Posterior vena cava (tissue), 2 donors: Measurements from ENCODE around the gene RHBDF2. TPM values are rescaled to one million over a fixed set of nuclear protein-coding genes. Genes with fewer than 3 reads are reported as not detected.

Experiments
- DNase-seq: peaks from one replicate; pipeline ENCODE4 v3.0.0-alpha.2; 2020; ENCODE audit warnings: low spot score
- intact Hi-C, 2 donors: fragments of 100-400 bp; cut with DNase I; formaldehyde crosslinking; loops; one replicate each; pipeline versions ENCODE4 v1.14.1 to v1.14.2; 2022 to 2023
- total RNA-seq, 2 donors: library from RNA; stranded (reverse); fragmentation: NEBNext Ultra II Directional; extraction: Animal tissue kit (Norgen Biotek cat#: 25700); gene quantifications; one replicate each; pipeline ENCODE4 v1.2.1, GENCODE V29; 2021
- donor health status: DM: yes; HTN: yes; CAD: no.
- donor health status: DM: yes; HTN: yes; CAD: no.

RHBDF2 gene
- total RNA-seq, 2 donors from 2014 or later = 26.7 to 31.4 TPM

DNA sequence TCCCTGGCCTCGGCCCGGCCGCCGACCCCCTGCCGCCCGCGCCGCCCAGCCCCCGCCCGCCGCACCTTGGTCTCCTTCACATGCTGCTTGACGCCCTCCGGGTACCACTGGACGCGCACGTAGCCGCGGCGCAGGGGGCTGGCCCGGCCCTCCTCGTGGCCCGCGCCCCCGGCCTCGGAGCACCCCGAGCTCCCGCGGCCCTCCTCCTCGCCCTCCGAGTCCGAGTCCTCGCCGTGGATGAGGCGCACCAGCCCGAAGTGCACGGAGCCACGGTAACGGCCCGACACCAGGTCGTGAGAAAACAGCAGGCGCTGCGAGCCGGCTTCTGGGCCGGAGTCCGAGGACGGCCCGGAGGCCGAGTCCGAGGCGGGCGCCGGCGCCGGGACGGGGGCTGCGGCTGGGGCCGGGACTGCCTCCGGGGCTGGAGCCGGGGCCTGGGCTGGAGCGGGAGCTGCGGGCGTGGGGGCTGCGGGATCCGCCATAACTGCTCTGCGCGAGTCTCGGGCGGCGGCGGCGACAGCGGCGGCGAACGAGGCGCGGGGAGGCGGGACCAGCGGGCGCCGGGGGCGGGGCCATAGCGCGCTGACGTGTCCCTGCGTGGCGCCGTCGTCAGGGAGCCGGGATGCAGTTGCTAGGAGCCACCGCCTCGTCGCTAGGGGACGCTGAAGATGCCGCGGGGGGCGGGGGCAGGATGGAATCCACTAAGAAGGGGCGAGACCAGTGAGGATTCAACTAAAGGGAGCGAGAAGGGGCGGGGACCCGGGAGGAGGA is 48.4 kb downstream of the RHBDF2 start, which contains the start of gene UBE2O:
Gene UBE2O (minus strand): TSS at position 493 of the 771 bp plus-strand sequence. CDS start 11 bp downstream, at position 482.
- intact Hi-C loops = no loop called here
- DNase-seq = peak; percentile 97

GRCh38 chr17:76452127-76452659 is 49.0 kb downstream of the RHBDF2 start:
- peak; percentile 82 for DNase-seq
- intact Hi-C loops = no loop called here

GRCh38 chr17:76451506-76451905 is 49.7 kb downstream of the RHBDF2 start:
- DNase-seq = peak; percentile 9
- intact Hi-C loops = no loop called here

DNA sequence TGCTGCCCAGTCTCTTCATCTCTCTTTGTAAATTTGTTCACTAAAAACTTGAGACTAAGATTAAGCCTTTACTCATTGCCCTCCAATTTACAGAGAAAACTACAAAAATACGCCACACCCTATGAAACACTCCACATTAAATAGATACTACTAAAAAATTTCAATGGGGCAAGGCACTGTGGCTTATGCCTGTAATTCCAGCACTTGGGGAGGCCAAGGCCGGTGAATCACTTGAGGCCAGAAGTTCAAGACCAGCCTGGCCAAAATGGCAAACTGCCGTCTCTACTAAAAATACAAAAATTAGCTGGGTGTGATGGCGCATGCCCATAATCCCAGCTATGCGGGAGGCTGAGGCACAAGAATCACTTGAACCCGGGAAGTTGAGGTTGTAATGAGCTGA is 52.1 kb downstream of the RHBDF2 start:
- intact Hi-C loops = no loop called here
- DNase-seq = peak; percentile 66

DNA sequence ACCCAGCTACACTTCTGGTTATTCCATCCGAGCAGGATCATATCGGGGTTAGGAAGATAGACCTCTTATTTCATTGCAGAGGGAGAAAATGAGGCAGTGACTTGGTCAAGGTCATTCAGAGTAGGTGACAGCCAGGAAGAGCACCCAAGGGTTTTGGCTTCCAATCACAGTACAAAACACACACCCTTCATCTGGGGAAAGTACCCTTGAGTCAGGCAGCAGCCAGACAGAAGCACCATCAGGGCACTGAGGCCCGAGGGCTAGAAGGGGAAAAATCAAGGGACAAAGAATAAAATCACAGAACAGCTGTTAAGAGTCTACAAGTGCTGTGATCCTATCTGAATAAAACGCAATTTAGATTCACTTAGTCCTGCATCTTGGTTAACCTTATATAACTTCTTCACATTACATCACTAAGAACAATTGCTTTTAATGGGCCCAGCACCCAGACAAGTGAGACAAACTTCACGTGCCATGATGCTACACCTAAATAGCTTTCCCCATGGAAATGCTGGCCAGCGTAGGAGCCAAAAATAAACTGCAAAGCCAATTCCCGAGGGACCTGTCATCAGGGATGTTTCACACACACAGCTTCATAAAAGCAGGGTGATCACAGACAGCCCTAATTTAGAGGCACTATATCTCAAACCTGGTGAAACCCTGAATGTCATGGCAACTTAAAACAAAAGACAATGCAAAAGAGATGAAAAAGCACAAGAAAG is 53.1 kb downstream of the RHBDF2 start:
- intact Hi-C loops = no loop called here
- peak; percentile 20 for DNase-seq

GRCh38 chr17:76446449-76447231 is 54.6 kb downstream of the RHBDF2 start:
- intact Hi-C loops = no loop called here
- peak; percentile 26 for DNase-seq

DNA sequence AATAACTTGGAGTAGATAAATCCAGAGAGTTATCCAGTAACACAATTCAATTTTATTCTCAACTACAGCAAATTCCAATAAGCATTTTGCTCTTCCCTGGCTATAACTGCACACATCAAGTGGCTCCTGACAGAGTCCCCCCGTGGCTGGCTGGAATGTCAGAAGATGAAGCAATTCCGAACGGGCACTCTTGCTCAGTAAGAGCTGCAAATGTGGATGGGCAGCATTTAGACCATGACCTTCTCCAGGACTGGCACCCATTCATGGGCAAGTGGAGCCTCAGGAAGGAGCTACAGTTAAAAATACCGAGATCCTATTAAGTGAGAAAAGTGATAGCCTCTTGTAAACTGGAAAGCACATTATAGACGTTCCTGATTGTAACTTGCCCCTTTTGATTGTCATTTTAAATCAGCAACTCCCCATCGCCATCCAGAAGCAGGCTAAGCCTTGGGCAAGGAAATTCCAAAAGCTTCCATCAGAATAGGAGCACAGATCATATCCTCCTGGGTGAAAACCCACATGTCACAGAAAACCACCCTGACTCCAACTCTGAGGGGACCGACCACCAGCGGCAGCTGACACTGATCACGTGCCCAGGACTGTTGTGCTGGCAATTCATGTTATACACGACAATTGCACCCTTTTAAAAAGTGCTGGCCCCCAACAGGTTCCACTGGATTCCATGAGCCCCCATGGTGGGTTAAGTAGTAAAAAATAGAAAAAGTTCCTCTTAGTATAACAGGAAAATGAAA is 55.4 kb downstream of the RHBDF2 start:
- intact Hi-C loops = no loop called here
- DNase-seq = peak; percentile 28

DNA sequence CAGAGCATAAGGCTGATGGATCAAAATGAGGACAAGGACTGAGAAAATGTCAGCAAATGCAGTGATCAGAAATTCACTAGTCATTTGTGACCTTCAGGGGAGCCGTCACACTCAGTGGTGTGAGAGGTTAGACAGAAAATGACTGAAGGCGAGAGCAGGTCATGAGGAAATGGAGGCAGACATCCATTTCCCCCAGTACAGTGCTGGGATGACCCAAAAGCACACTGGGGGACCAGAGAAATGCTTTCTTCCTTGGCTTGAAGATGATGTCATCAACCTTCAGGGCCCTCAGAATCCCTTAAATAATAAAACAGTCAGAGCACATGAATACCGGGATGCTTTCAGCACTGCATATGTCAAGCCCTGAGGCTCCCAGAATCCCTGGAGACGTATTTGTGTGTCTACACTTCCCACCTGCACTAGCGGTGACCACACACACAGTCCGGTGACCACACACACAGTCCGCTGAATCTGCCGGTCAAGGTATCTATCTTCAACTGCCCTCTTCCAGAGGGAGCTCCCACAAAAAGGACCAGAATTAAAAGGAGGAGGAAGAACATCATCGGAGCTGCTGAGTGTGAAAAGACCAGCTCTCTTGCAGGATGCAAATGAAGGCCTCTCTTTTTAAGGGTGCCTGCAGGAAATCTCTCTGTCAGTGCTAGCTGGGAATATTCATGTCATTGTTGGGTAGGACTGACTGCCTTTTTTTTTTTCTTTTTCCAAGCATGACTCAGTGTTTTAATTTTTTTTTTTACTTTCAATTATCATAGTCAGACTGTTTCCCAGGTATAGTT is 56.5 kb downstream of the RHBDF2 start:
- intact Hi-C loops = no loop called here
- peak; percentile 34 for DNase-seq

- peak; percentile 62 for DNase-seq
- intact Hi-C loops = no loop called here
Measured at GRCh38 chr17:76442341-76443338, 58.6 kb downstream of the RHBDF2 start.

DNA sequence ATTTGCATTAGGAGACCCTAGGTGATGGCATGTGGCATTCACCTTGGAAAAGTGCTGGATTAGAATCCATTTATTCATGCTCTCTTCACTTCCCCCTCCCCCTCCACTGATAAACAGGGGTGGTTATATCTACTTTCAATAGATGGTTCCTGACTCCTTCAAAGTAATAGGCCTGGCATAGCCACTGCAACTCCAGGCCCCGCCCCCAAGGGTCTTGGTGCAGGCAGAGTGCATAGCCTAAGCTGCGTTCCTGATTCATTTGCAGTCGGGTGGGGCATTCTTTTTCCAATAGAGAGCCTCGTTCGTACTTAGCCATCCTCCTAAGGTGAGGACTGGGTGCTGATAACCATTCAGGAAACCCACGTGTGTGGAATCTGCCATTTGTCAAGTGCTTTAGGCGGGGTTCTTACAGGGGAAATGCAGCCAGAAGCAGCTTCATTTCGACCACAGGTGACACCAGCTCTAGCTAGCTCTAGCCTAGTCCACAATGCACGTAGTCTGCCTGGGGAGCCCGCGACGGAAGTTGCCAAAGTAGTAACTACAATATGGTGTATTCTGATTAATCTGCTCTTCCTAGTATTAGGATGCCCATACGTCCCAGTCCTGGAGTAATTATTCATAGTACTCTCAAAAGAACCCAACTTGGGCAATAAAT is 59.4 kb downstream of the RHBDF2 start:
- peak; percentile 40 for DNase-seq
- intact Hi-C loops = no loop called here

GRCh38 chr17:76440751-76441362 is 60.4 kb downstream of the RHBDF2 start:
- peak; percentile 22 for DNase-seq
- intact Hi-C loops = no loop called here

DNA sequence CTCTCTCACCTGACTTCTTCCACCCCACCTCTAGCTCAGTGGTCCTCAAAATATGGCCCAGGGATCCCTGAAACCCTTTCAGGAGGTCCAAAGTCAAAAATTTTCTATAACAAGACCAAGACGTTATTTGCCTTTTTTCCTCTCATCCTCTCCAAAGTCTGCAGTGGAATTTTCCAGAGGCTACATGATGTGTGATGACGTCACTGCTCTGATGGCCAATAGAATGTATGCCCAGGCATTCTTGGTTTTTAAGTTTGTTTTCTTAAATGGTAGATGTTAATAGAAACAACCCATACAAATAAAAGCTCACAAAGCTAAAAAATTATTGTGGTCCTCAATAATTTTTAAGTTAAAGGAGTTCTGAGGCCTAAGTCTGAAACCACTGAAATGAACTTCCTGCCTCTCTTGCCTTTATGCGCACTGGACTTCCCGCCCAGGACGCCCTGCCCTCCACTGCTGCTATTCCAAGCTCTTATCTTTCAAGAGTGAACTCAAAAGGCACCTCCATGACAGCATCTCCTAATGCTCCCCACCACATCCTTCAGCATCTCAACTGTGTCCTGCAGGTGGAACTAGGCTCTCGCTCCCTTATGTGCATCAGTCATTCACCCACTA is 61.8 kb downstream of the RHBDF2 start:
- intact Hi-C loops = no loop called here
- peak; percentile 25 for DNase-seq

GRCh38 chr17:76438906-76439305 is 62.3 kb downstream of the RHBDF2 start:
- intact Hi-C loops = no loop called here
- peak; percentile 38 for DNase-seq

GRCh38 chr17:76437467-76438402 is 63.5 kb downstream of the RHBDF2 start:
- intact Hi-C loops = no loop called here

DNA sequence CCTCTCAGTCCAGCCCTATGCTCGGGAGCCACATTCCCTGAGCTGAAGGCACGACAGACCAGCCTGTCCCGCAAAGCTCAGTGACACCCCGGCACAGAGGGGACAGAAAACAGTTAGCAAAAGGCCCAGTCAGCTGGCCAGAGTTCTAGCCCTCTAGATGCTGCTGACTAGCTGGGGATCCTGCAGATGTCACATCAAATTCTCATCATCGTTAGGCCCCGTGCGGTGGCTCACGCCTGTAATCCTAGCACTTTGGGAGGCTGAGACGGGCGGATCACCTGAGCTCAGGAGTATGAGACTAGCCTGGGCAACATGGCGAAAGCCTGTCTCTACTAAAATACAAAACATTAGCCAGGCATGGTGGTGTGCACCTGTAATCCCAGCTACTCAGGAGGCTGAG is 65.5 kb downstream of the RHBDF2 start:
- intact Hi-C loops = no loop called here

More at GRCh38 chr17:76437467-76438402, 63.5 kb downstream of the RHBDF2 start:
- peak; percentile 19 for DNase-seq

More for the DNA sequence above, 65.5 kb downstream of the RHBDF2 start:
- DNase-seq = peak; percentile 57
